ENCODE measurements around the gene HAO2. TPM values are rescaled to one million over a fixed set of nuclear protein-coding genes. Genes with fewer than 3 reads are reported as not detected.

HAO2 gene
- total RNA-seq, 1 experiment from 2014 or later: not detected

- intact Hi-C loops (cut with micrococcal nuclease; ENCODE audit: unreplicated experiment): no loop called here
- H3K27ac Mint-ChIP-seq (ENCODE audit: unreplicated experiment): no peak overlapping the region
- no peaks in the 10 kb centered on the region for H3K4me1 Mint-ChIP-seq (ENCODE audit: low read depth, unreplicated experiment)
- H3K27me3 Mint-ChIP-seq (ENCODE audit: unreplicated experiment): peaks cover 17% of the 10 kb centered on the region
- H3K9me3 Mint-ChIP-seq (ENCODE audit: low read depth, unreplicated experiment): no peaks in the 10 kb centered on the region
- no peaks in the 10 kb centered on the region for H3K36me3 Mint-ChIP-seq (ENCODE audit: insufficient read depth, unreplicated experiment)
- no peak for DNase-seq
- CTCF ChIA-PET: no interaction called here
- TF ChIP-seq CTCF (IDR thresholded peaks at IDR 0.05; ENCODE audit: unreplicated experiment): no peak
- BruUV-seq (replicated peaks): no TSS peak
- H3K4me3 Mint-ChIP-seq (ENCODE audit: low read depth, unreplicated experiment): no peak overlapping the region
Measured at GRCh38 chr1:119409731-119410130, 41.1 kb downstream of the HAO2 start.

DNA sequence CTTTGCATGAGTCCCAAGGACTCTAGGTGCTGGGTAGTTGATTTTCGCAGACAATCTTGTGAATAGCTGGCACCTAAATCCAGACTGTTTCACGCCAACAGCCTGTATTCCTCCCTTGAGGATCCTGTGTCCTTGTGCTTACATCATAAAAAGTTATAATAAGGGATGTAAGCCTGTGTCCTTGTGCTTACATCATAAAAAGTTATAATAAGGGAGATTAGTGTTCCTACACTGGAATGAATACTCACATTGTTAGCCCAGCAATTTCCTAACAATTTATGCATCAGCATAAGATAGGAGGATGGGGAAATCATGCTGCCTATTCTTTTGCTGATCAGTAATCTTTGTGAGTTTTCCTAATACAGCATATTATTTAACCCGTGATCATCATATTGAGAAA lies 42.4 kb downstream of the HAO2 start:
- intact Hi-C loops (cut with micrococcal nuclease; ENCODE audit: unreplicated experiment): no loop called here
- CTCF ChIA-PET: no interaction called here
- no peak overlapping the region for H3K27ac Mint-ChIP-seq (ENCODE audit: unreplicated experiment)
- no peaks in the 10 kb centered on the region for H3K36me3 Mint-ChIP-seq (ENCODE audit: insufficient read depth, unreplicated experiment)
- no peak for TF ChIP-seq CTCF (IDR thresholded peaks at IDR 0.05; ENCODE audit: unreplicated experiment)
- no peaks in the 10 kb centered on the region for H3K4me1 Mint-ChIP-seq (ENCODE audit: low read depth, unreplicated experiment)
- no peak for DNase-seq
- peaks cover 17% of the 10 kb centered on the region for H3K27me3 Mint-ChIP-seq (ENCODE audit: unreplicated experiment)
- no peak overlapping the region for H3K4me3 Mint-ChIP-seq (ENCODE audit: low read depth, unreplicated experiment)
- no peaks in the 10 kb centered on the region for H3K9me3 Mint-ChIP-seq (ENCODE audit: low read depth, unreplicated experiment)
- no TSS peak for BruUV-seq (replicated peaks)

- Mint-ChIP-seq H3K9me3 (ENCODE audit: low read depth, unreplicated experiment) (no peaks in the 10 kb centered on the region), H3K4me1 (ENCODE audit: low read depth, unreplicated experiment) (no peaks in the 10 kb centered on the region), H3K4me3 (ENCODE audit: low read depth, unreplicated experiment) (no peak within 1 kb of the TSS), H3K36me3 (ENCODE audit: insufficient read depth, unreplicated experiment) (no peaks in the 10 kb centered on the region), H3K27me3 (ENCODE audit: unreplicated experiment) (peaks cover 46% of the 10 kb centered on the region), H3K27ac (ENCODE audit: unreplicated experiment) (no peak within 1 kb of the TSS)
- CTCF ChIA-PET: no interaction called here
- no peak for TF ChIP-seq CTCF (IDR thresholded peaks at IDR 0.05; ENCODE audit: unreplicated experiment)
- no TSS peak for BruUV-seq (replicated peaks)
- no peak for DNase-seq
- intact Hi-C loops (cut with micrococcal nuclease; ENCODE audit: unreplicated experiment): no loop called here
Measured at GRCh38 chr1:119414950-119415349, 46.4 kb downstream of the HAO2 start, which contains the start of gene HSD3B2. TSS of gene HSD3B2 (plus strand) at chr1:119415150. CDS start at chr1:119415420, 270 bp downstream.

- no TSS peak for BruUV-seq (replicated peaks)
- intact Hi-C loops (cut with micrococcal nuclease; ENCODE audit: unreplicated experiment): no loop called here
- CTCF ChIA-PET: no interaction called here
- no peak for DNase-seq
- no peak for TF ChIP-seq CTCF (IDR thresholded peaks at IDR 0.05; ENCODE audit: unreplicated experiment)
- no peaks in the 10 kb centered on the region for H3K9me3 Mint-ChIP-seq (ENCODE audit: low read depth, unreplicated experiment)
- H3K4me1 Mint-ChIP-seq (ENCODE audit: low read depth, unreplicated experiment): no peaks in the 10 kb centered on the region
- H3K27me3 Mint-ChIP-seq (ENCODE audit: unreplicated experiment): peaks cover 53% of the 10 kb centered on the region
- H3K27ac Mint-ChIP-seq (ENCODE audit: unreplicated experiment): no peak overlapping the region
- no peak overlapping the region for H3K4me3 Mint-ChIP-seq (ENCODE audit: low read depth, unreplicated experiment)
- no peaks in the 10 kb centered on the region for H3K36me3 Mint-ChIP-seq (ENCODE audit: insufficient read depth, unreplicated experiment)
Measured at GRCh38 chr1:119416006-119416640, 47.5 kb downstream of the HAO2 start.

Measured in Calu3 (cell line).